Endothelial cell of umbilical vein (primary cell): ENCODE measurements around the gene DNAJB11. TPM values are rescaled to one million over a fixed set of nuclear protein-coding genes. Genes with fewer than 3 reads are reported as not detected.

Experiments
- BruUV-seq: library from RNA; stranded (reverse); fragments of 400-500 nt; replicated peaks from 2 replicates; lab custom pipeline; 2021; lab: Mats Ljungman, UMichigan
- CTCF ChIA-PET: fragments of 300-600, 350-600 bp; sonication (Branson Sonifier 250); formaldehyde crosslinking; loops from one replicate; lab custom pipeline; 2021; ENCODE audit warnings: antibody characterized with exemption, inconsistent platforms; lab: Charles Lee
- POLR2A ChIA-PET: fragments of 300-600, 350-600 bp; sonication (Branson Sonifier 250); formaldehyde crosslinking; loops from one replicate; lab custom pipeline; 2021; ENCODE audit warnings: antibody characterized with exemption, inconsistent platforms; lab: Charles Lee
- DNase-seq: peaks from one replicate; pipeline ENCODE4 v3.0.0-alpha.2; 2011; ENCODE audit warnings: low read depth, low spot score
- FAIRE-seq: peaks from 2 replicates; lab custom pipeline; 2011; peaks lifted over from hg19 to GRCh38; lab: Jason Lieb, UNC
- H2AFZ ChIP-seq: 2 replicates; pipeline ENCODE4 v1.6.0; 2012; ENCODE audit warnings: low read depth, low read length, control low read depth, inconsistent platforms
- H3K27ac ChIP-seq: 2 replicates; pipeline ENCODE4 v1.5.1; 2011; ENCODE audit warnings: low read depth, mild to moderate bottlenecking, control low read depth, low read length, moderate library complexity; ENCODE audit not compliant: insufficient read depth
- H3K27me3 ChIP-seq, 2 experiments: 2 replicates each; pipeline versions ENCODE4 v1.6.0 to v1.6.1; 2011; ENCODE audit warnings: low read length in 2 of 2, mixed read lengths in 1 of 2; ENCODE audit not compliant: control insufficient read depth in 2 of 2, insufficient read depth in 2 of 2
- H3K36me3 ChIP-seq, 2 experiments: 2 replicates in 1 of 2; 3 replicates in 1 of 2; pipeline ENCODE4 v1.5.1; 2011; ENCODE audit warnings: low read length in 2 of 2, mild to moderate bottlenecking in 1 of 2, moderate library complexity in 1 of 2; ENCODE audit not compliant: control insufficient read depth in 2 of 2, insufficient read depth in 2 of 2; ENCODE audit errors: extremely low read depth in 1 of 2
- H3K4me1 ChIP-seq: 3 replicates; pipeline ENCODE4 v1.5.1; 2011; ENCODE audit warnings: mild to moderate bottlenecking, low read length; ENCODE audit not compliant: control insufficient read depth, insufficient read depth; ENCODE audit errors: extremely low read depth
- H3K4me2 ChIP-seq: 2 replicates; pipeline ENCODE4 v1.6.1; 2011; ENCODE audit warnings: low read length, control low read depth, mixed read lengths; ENCODE audit not compliant: insufficient read depth
- H3K4me3 ChIP-seq, 3 experiments: fragments of 200-600 bp in 1 of 3; sonication (generic), shearing (Covaris generic) in 1 of 3; replicated peaks in 1 of 3; 2 replicates each; pipeline ENCODE4 v1.5.1; 2011 to 2016; ENCODE audit warnings: control low read depth in 3 of 3, low read length in 3 of 3, mild to moderate bottlenecking in 2 of 3, inconsistent platforms in 1 of 3, low read depth in 1 of 3, moderate library complexity in 1 of 3; ENCODE audit not compliant: insufficient read depth in 1 of 3
- H3K79me2 ChIP-seq: 2 replicates; pipeline ENCODE4 v1.6.0; 2012; ENCODE audit warnings: low read length, inconsistent platforms; ENCODE audit not compliant: control insufficient read depth, insufficient read depth
- H3K9ac ChIP-seq: replicated peaks from 2 replicates; pipeline ENCODE3; 2011; ENCODE audit warnings: low read length, control low read depth; ENCODE audit not compliant: insufficient read depth; ENCODE audit errors: extremely low read depth
- H3K9me1 ChIP-seq: replicated peaks from 3 replicates; pipeline ENCODE4 v1.6.0; 2011; ENCODE audit warnings: mild to moderate bottlenecking, low read length; ENCODE audit not compliant: control insufficient read depth, insufficient read depth; ENCODE audit errors: extremely low read depth
- H3K9me3 ChIP-seq: replicated peaks from 2 replicates; pipeline ENCODE4 v1.5.1; 2012; ENCODE audit warnings: low read length, inconsistent platforms; ENCODE audit not compliant: control insufficient read depth, insufficient read depth
- H4K20me1 ChIP-seq: replicated peaks from 2 replicates; pipeline ENCODE3; 2011; ENCODE audit warnings: mild to moderate bottlenecking, low read length; ENCODE audit not compliant: control insufficient read depth, insufficient read depth; ENCODE audit errors: extremely low read depth
- CTCF ChIP-seq, 2 donors: IDR thresholded peaks; 1 replicate in 1 of 2; 2 replicates in 1 of 2; pipeline ENCODE4 v1.5.1; 2011; ENCODE audit warnings: low read length in 2 of 2, mild to moderate bottlenecking in 2 of 2, moderate library complexity in 2 of 2, control low read depth in 1 of 2, inconsistent platforms in 1 of 2, low read depth in 1 of 2; ENCODE audit not compliant: insufficient read depth in 1 of 2; ENCODE audit errors: extremely low read depth in 1 of 2
- EZH2 ChIP-seq: IDR thresholded peaks from 2 replicates; pipeline ENCODE4 v1.6.1; 2012; ENCODE audit warnings: borderline replicate concordance, low read depth, mild to moderate bottlenecking, moderate library complexity, low read length, inconsistent platforms; ENCODE audit not compliant: severe bottlenecking
- FOS ChIP-seq: IDR thresholded peaks from 2 replicates; pipeline ENCODE4 v1.6.1; 2011; ENCODE audit warnings: mild to moderate bottlenecking, low read length, moderate library complexity, borderline replicate concordance; ENCODE audit not compliant: insufficient read depth
- GATA2 ChIP-seq: IDR thresholded peaks from 2 replicates; pipeline ENCODE4 v1.7.0; 2011; ENCODE audit warnings: low read depth, mild to moderate bottlenecking, moderate library complexity, mixed read lengths, low read length; ENCODE audit not compliant: insufficient read length, insufficient read depth
- JUN ChIP-seq: IDR thresholded peaks from 2 replicates; pipeline ENCODE4 v1.6.1; 2011; ENCODE audit warnings: borderline replicate concordance, low read depth; ENCODE audit not compliant: insufficient read length, insufficient read depth
- MYC ChIP-seq: IDR thresholded peaks from one replicate; pipeline ENCODE4 v1.6.1; 2011; ENCODE audit warnings: mild to moderate bottlenecking, low read depth, low read length
- POLR2A ChIP-seq: IDR thresholded peaks from 2 replicates; pipeline ENCODE4 v1.6.1; 2012; ENCODE audit warnings: low read depth, mild to moderate bottlenecking, control low read depth, low read length
- POLR2AphosphoS5 ChIP-seq: IDR thresholded peaks from 2 replicates; pipeline ENCODE4 v1.6.1; 2012; ENCODE audit warnings: low read depth, mild to moderate bottlenecking, control low read depth, low read length, moderate library complexity; ENCODE audit not compliant: insufficient read depth
- dilution Hi-C: fragments of 300-500 bp; cut with MboI; formaldehyde crosslinking; loops from one replicate; pipeline ENCODE4 v1.15.0; 2019; ENCODE audit warnings: low sequenced_read_pairs; ENCODE audit not compliant: extremely low pct_ligation_motif_present
- intact Hi-C: fragments of 100-400 bp; cut with micrococcal nuclease; formaldehyde crosslinking; loops from one replicate; pipeline ENCODE4 v1.10.0; 2022
- polyA plus RNA-seq, 4 experiments: library from polyadenylated mRNA; depleted of rRNA in 3 of 4; stranded (reverse) in 3 of 4; unstranded in 1 of 4; fragments of >200 nt; gene quantifications; 2 replicates each; pipeline versions ENCODE4 v1.2.1 to v1.2.3, GENCODE V29; 2011 to 2012; ENCODE audit warnings: missing spikeins in 1 of 4
- total RNA-seq: library from RNA; stranded (reverse); gene quantifications from 2 replicates; pipeline ENCODE4 v1.2.3, GENCODE V29; 2021
- TF ChIP-seq, protein P1 (sequence below): IDR thresholded peaks from 2 replicates; pipeline ENCODE4 v1.6.1; 2011; ENCODE audit not compliant: insufficient read depth, insufficient read length

Gene DNAJB11
- total and polyA plus RNA-seq, 2 donors (not counting 3 experiments of a cell fraction or from before 2014, with no cell fraction given) = 39.5 to 87.6 TPM

DNA sequence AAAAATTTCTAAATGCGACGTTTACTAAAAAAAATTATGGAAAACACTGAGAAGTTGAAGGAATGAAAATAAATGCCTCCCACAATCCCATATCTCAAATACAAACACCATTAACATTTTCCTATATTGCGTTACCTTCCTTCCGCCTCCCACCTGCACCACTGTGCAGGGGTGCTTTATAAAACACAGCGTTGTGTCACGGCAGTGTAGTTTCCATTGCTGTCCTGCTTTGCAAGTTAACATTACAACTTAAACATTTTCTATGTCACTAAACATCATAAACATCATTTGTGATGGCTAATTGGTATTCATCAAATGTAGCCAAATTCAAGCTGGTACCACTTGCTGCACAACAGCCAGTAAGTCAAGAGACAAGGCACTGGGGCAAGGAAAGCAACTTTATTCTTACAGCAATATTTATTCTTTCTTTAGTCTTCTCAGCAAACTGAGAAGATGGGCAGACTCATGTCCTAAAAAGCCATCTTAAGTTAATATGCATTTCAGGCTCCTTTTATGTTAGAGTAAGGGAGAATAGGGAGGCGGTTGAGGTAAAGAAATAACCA is 57.4 kb downstream of the DNAJB11 start:
- dilution Hi-C loops = no loop called here
- no TSS peak for BruUV-seq
- no peaks in the 10 kb centered on the region for H4K20me1 ChIP-seq
- intact Hi-C loops = no loop called here
- no peak for FAIRE-seq
- CTCF ChIA-PET = no interaction called here
- H3K4me3 ChIP-seq = no peak overlapping the region
- no peak overlapping the region for H3K4me2 ChIP-seq
- H3K79me2 ChIP-seq = no peaks in the 10 kb centered on the region
- H3K27me3 ChIP-seq = no peaks in the 10 kb centered on the region
- no peaks in the 10 kb centered on the region for H3K9me1 ChIP-seq
- TF ChIP-seq MYC (no peak), GATA2 (no peak), EZH2 (no peak), POLR2A (no peak), JUN (no peak), FOS (no peak), POLR2AphosphoS5 (no peak), CTCF (IDR thresholded peaks at IDR 0.05; ENCODE audit: extremely low read depth in 1 of 2, insufficient read depth in 1 of 2, low read depth in 1 of 2, low read length in 2 of 2) (no peak)
- TF ChIP-seq, protein P1, sequence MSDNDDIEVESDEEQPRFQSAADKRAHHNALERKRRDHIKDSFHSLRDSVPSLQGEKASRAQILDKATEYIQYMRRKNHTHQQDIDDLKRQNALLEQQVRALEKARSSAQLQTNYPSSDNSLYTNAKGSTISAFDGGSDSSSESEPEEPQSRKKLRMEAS = no peak
- no peaks in the 10 kb centered on the region for H3K9me3 ChIP-seq
- no peak for DNase-seq
- POLR2A ChIA-PET = no interaction called here
- no peaks in the 10 kb centered on the region for H3K36me3 ChIP-seq
- no peak overlapping the region for H2AFZ ChIP-seq
- no peak overlapping the region for H3K9ac ChIP-seq
- H3K27ac ChIP-seq = no peak overlapping the region
- no peaks in the 10 kb centered on the region for H3K4me1 ChIP-seq
